GM06990 (cell line): ENCODE data around the gene BCL6B.

ENCODE experiments used
- DNase-seq: peaks from one replicate; pipeline ENCODE4 v3.0.0-alpha.2; 2011; ENCODE audit not compliant: insufficient read length; ENCODE audit errors: extremely low read depth
- H3K27me3 ChIP-seq: replicated peaks from 2 replicates; pipeline ENCODE4 v1.6.0; 2011; ENCODE audit warnings: low read length; ENCODE audit not compliant: control insufficient read depth, insufficient read depth
- H3K36me3 ChIP-seq: 2 replicates; pipeline ENCODE4 v1.5.1; 2011; ENCODE audit warnings: low read length; ENCODE audit not compliant: control insufficient read depth, insufficient read depth
- H3K4me3 ChIP-seq: replicated peaks from 2 replicates; pipeline ENCODE4 v1.5.1; 2011; ENCODE audit warnings: low read depth, mild to moderate bottlenecking, control low read depth, low read length
- CTCF ChIP-seq: IDR thresholded peaks from 2 replicates; pipeline ENCODE4 v1.5.1; 2011; ENCODE audit warnings: low read length, control low read depth, mild to moderate bottlenecking, inconsistent platforms; ENCODE audit not compliant: insufficient read depth, poor library complexity, severe bottlenecking

BCL6B gene

GRCh38 chr17:7067198-7067597 is 44.3 kb downstream of the BCL6B start:
- no peak overlapping the region for H3K4me3 ChIP-seq
- TF ChIP-seq CTCF = no peak
- H3K27me3 ChIP-seq = no peaks in the 10 kb centered on the region; the same call in 1 of the 2 replicates
- H3K36me3 ChIP-seq = no peaks in the 10 kb centered on the region
- DNase-seq = no peak

GRCh38 chr17:7068268-7068667 is 45.4 kb downstream of the BCL6B start:
- no peak overlapping the region for H3K4me3 ChIP-seq
- H3K36me3 ChIP-seq = no peaks in the 10 kb centered on the region
- TF ChIP-seq CTCF = no peak
- no peaks in the 10 kb centered on the region; the same call in 1 of the 2 replicates for H3K27me3 ChIP-seq
- DNase-seq = no peak

GRCh38 chr17:7070712-7071111 is 47.9 kb downstream of the BCL6B start:
- Histone ChIP-seq H3K36me3 (no peaks in the 10 kb centered on the region), H3K27me3 (no peaks in the 10 kb centered on the region; the same call in 1 of the 2 replicates), H3K4me3 (no peak overlapping the region)
- no peak for DNase-seq
- TF ChIP-seq CTCF = no peak

DNA sequence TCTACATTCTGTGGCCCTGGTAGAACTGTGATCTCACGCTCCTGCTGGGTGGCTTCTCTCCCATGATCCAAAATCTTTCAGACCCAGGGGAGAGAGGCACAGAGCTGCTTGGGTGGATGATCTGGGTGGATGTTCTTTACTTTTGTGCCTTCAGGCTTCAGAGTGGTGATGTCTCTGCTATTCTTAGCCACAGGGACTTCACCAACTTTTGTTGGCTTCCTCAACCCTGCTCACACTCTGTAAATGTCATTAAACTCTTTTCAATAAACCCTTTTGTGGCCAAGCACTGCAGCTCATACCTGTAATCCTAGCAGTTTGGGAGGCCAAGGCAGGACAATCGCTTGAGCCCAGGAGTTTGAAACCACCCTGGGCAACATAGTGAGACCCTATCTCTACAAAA is 49.6 kb downstream of the BCL6B start:
- Histone ChIP-seq H3K27me3 (no peaks in the 10 kb centered on the region; the same call in 1 of the 2 replicates), H3K4me3 (no peak overlapping the region), H3K36me3 (no peaks in the 10 kb centered on the region)
- DNase-seq = no peak
- TF ChIP-seq CTCF = no peak

GRCh38 chr17:7074931-7075330 is 52.1 kb downstream of the BCL6B start:
- TF ChIP-seq CTCF = no peak
- H3K27me3 ChIP-seq = no peaks in the 10 kb centered on the region; the same call in 1 of the 2 replicates
- no peaks in the 10 kb centered on the region for H3K36me3 ChIP-seq
- no peak for DNase-seq
- no peak overlapping the region for H3K4me3 ChIP-seq

DNA sequence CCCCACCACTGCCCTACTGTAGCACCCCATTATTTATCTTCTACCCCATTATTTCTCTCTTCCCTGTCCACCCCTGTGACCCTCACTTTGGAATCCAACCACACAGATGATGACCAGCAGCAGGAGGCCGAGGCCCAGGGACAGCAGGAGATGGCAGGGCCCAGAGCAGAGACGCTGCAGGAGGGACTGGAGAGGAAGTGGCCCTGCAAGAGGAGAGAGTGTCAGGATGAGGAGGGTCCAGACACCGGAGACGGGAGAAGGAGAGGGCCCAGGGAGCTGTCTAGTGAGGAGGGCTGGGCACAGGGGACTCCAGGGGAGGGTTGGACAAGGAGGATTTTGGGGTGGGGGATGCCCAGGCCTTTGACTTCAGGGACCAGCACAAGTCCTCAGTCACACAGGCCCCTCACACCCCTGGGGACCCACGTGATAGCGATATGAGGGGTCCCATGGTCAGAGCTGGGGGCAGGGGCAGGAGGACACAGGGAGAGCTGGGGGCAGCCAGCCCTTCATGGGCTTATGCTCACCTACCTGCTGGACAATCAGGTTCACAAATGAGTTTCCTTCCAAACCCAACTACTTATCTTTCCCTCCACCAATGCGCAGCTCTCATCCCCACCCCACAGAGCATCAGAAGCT is 55.2 kb downstream of the BCL6B start:
- TF ChIP-seq CTCF = no peak
- Histone ChIP-seq H3K4me3 (no peak overlapping the region), H3K36me3 (no peaks in the 10 kb centered on the region), H3K27me3 (no peaks in the 10 kb centered on the region)
- no peak for DNase-seq
